ENCODE measurements around the gene CHMP4A.

CHMP4A gene

GRCh38 chr14:24197056-24197450, 16.2 kb downstream of the CHMP4A start:
- TF ChIP-seq, protein P1, sequence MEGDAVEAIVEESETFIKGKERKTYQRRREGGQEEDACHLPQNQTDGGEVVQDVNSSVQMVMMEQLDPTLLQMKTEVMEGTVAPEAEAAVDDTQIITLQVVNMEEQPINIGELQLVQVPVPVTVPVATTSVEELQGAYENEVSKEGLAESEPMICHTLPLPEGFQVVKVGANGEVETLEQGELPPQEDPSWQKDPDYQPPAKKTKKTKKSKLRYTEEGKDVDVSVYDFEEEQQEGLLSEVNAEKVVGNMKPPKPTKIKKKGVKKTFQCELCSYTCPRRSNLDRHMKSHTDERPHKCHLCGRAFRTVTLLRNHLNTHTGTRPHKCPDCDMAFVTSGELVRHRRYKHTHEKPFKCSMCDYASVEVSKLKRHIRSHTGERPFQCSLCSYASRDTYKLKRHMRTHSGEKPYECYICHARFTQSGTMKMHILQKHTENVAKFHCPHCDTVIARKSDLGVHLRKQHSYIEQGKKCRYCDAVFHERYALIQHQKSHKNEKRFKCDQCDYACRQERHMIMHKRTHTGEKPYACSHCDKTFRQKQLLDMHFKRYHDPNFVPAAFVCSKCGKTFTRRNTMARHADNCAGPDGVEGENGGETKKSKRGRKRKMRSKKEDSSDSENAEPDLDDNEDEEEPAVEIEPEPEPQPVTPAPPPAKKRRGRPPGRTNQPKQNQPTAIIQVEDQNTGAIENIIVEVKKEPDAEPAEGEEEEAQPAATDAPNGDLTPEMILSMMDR (IDR thresholded peaks at IDR 0.05; ENCODE audit: control insufficient read depth, extremely low read depth, insufficient read depth), result no peak
- DNase-seq (ENCODE audit: low read depth), result no peak
- H3K4me3 ChIP-seq (ENCODE audit: low read depth, low read length), result no peak overlapping the region; the same call in 1 of the 2 replicates

GRCh38 chr14:24196071-24197055, 16.9 kb downstream of the CHMP4A start:
- H3K4me3 ChIP-seq (ENCODE audit: low read depth, low read length), result peak overlapping the region; percentile 90
- TF ChIP-seq, protein P1 (IDR thresholded peaks at IDR 0.05; ENCODE audit: control insufficient read depth, extremely low read depth, insufficient read depth), result no peak
- no peak for DNase-seq (ENCODE audit: low read depth)

GRCh38 chr14:24195186-24196070, 17.9 kb downstream of the CHMP4A start, which contains the start of gene TM9SF1:
TM9SF1 (minus strand) TSS chr14:24195441; CDS start chr14:24195019, 422 bp downstream.
- TF ChIP-seq, protein P1 (IDR thresholded peaks at IDR 0.05; ENCODE audit: control insufficient read depth, extremely low read depth, insufficient read depth), result no peak
- peak; percentile 38 for DNase-seq (ENCODE audit: low read depth)

DNA sequence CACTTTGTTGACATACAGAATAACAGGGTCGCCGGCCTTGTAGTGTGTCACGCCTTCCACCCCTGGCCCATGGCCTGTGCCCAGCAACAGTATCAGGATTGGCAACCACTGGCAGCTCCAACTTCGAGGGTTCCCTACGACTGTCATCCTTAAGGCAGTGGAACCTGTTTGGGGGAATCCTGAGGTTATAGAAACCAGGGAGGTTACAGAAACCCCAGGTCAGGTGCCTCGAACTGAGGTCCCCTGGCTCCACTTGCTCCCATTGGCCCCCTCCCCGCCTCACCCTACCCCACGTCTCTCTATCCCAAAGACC, 18.5 kb downstream of the CHMP4A start:
- no peak for DNase-seq (ENCODE audit: low read depth)
- TF ChIP-seq, protein P1 (IDR thresholded peaks at IDR 0.05; ENCODE audit: control insufficient read depth, extremely low read depth, insufficient read depth), result no peak
- peak overlapping the region; percentile 90 for H3K4me3 ChIP-seq (ENCODE audit: low read depth, low read length)

More at GRCh38 chr14:24195186-24196070, 17.9 kb downstream of the CHMP4A start, which contains the start of gene TM9SF1:
- peak within 1 kb of the TSS; percentile 90 for H3K4me3 ChIP-seq (ENCODE audit: low read depth, low read length)

- TF ChIP-seq, protein P1 (IDR thresholded peaks at IDR 0.05; ENCODE audit: control insufficient read depth, extremely low read depth, insufficient read depth), result no peak
- no peak for DNase-seq (ENCODE audit: low read depth)
- H3K4me3 ChIP-seq (ENCODE audit: low read depth, low read length), result peak overlapping the region; percentile 90
Observed at GRCh38 chr14:24194186-24194872, 19.0 kb downstream of the CHMP4A start.

GRCh38 chr14:24192933-24193332, 20.4 kb downstream of the CHMP4A start:
- no peak for DNase-seq (ENCODE audit: low read depth)
- TF ChIP-seq, protein P1 (IDR thresholded peaks at IDR 0.05; ENCODE audit: control insufficient read depth, extremely low read depth, insufficient read depth), result no peak
- no peak overlapping the region for H3K4me3 ChIP-seq (ENCODE audit: low read depth, low read length)

Measured in LNCaP clone FGC (cell line).